Measurements from ENCODE around the gene AJAP1.

The AJAP1 gene

DNA sequence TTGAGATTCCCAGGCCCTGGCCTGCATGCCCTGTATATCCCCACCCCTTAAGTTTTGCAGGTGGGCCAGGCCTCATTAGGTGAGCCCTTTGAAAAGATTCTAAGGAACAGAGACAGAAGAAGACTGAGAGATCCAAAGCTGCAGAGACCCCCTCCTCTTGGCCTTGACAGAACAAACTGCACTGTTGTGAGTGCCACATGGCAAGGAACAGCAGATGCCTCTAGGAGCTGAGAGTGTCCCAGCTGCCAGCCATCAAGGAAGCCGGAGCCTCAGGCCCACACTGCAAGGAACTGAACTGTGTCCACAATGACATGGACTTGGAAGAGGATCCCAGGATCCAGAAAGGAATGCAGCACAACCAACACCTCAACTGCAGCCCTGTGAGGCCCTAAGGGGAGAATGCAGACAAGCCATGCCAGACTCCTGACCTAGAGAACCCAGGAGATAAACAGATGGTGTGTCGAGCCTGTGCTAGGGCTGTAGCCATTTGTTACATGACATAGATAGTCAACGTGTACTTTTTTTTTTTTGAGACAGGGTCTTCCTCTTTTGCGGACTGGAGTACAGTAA is 182.7 kb downstream of the AJAP1 start:
- DNase-seq (ENCODE audit: low spot score): no peak

DNA sequence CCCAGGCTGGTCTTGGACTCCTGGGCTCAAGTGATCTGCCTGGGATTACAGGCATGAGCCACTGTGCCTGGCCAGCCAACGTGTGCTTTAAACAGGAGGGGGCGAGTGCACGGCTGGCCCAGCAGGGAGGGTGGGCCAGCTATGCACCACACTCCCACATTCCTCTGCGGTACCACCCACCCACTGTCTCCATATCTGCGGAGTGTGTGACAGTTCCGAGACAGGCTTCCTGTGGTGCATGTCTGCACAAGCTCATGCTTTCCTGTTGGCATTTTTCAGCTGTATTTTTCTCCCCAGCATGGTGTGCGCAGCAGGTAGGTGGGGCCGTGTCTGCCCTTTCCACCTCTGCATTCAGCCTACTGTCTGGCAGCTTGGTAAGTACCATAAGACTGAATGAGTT is 183.3 kb downstream of the AJAP1 start:
- no peak for DNase-seq (ENCODE audit: low spot score)

- DNase-seq (ENCODE audit: low spot score): no peak
Measured at GRCh38 chr1:4838231-4838630, 183.8 kb downstream of the AJAP1 start.

Measured in hematopoietic multipotent progenitor cell treated with erythropoietin and hydrocortisone succinate and interleukin-3 and kit ligand, for 17 days (in vitro differentiated cells).